NCI-H2081 (cell line): ENCODE measurements around the gene CCDC150.
"Not testable (repeated sequence)": the region's sequence is repeated elsewhere in the genome, so short reads cannot be mapped to it uniquely, and the experiment has no call there.

Experiments
- DNase-seq, 2 experiments: peaks; one replicate each; lab custom pipeline; 2025; lab: John Stamatoyannopoulos, UW

Gene CCDC150

GRCh38 chr2:196712867-196713266 is 73.4 kb downstream of the CCDC150 start:
- DNase-seq: no peak

- DNase-seq: no peak
Measured at GRCh38 chr2:196718419-196719109, 79.0 kb downstream of the CCDC150 start.

- no peak for DNase-seq
Measured at GRCh38 chr2:196719110-196719872, 79.8 kb downstream of the CCDC150 start.

- no peak for DNase-seq
Measured at GRCh38 chr2:196723571-196723970, 84.1 kb downstream of the CCDC150 start.

GRCh38 chr2:196725218-196725617 is 85.7 kb downstream of the CCDC150 start:
- no peak for DNase-seq

GRCh38 chr2:196725882-196726281 is 86.4 kb downstream of the CCDC150 start:
- DNase-seq: no peak

- DNase-seq: no peak
Measured at GRCh38 chr2:196729418-196729817, 89.9 kb downstream of the CCDC150 start.

- not testable (repeated sequence) for DNase-seq
Measured at GRCh38 chr2:196736646-196737045, 97.1 kb downstream of the CCDC150 start.

- no peak for DNase-seq
Measured at GRCh38 chr2:196737046-196737445, 97.5 kb downstream of the CCDC150 start.

- no peak for DNase-seq
Measured at GRCh38 chr2:196739031-196739430, 99.5 kb downstream of the CCDC150 start.

- DNase-seq: no peak
Measured at GRCh38 chr2:196742216-196742615, 102.7 kb downstream of the CCDC150 start.

GRCh38 chr2:196742685-196743084 is 103.2 kb downstream of the CCDC150 start:
- no peak for DNase-seq

- DNase-seq: no peak
Measured at GRCh38 chr2:196743165-196743564, 103.7 kb downstream of the CCDC150 start.

- no peak for DNase-seq
Measured at GRCh38 chr2:196745711-196746110, 106.2 kb downstream of the CCDC150 start.

- DNase-seq: no peak
Measured at GRCh38 chr2:196747400-196747799, 107.9 kb downstream of the CCDC150 start.

- DNase-seq: no peak
Measured at GRCh38 chr2:196748123-196748522, 108.6 kb downstream of the CCDC150 start.

GRCh38 chr2:196750291-196750923 is 110.9 kb downstream of the CCDC150 start:
- DNase-seq: no peak

- peak; percentile 3 to 10 for DNase-seq
Measured at GRCh38 chr2:196750977-196751631, 111.6 kb downstream of the CCDC150 start.

- no peak for DNase-seq
Measured at GRCh38 chr2:196758474-196759377, 119.2 kb downstream of the CCDC150 start.

- DNase-seq: no peak
Measured at GRCh38 chr2:196759378-196759706, 119.8 kb downstream of the CCDC150 start.

- DNase-seq: no peak
Measured at GRCh38 chr2:196767101-196767500, 127.6 kb downstream of the CCDC150 start.
